AG08396 (cell line): ENCODE data around the gene PRR16.

Source experiments
- DNase-seq: peaks from one replicate; pipeline ENCODE4 v3.0.0; 2012; ENCODE audit warnings: low spot score, mixed read lengths

PRR16 gene

GRCh38 chr5:120576588-120576987 is 112.5 kb downstream of the PRR16 start:
- no peak for DNase-seq

GRCh38 chr5:120582635-120583034 is 118.5 kb downstream of the PRR16 start:
- DNase-seq: no peak

- no peak for DNase-seq
These were observed 122.5 kb downstream of the PRR16 start for GRCh38 chr5:120586646-120587045.

- no peak for DNase-seq
These were observed 127.8 kb downstream of the PRR16 start for GRCh38 chr5:120591911-120592310.

GRCh38 chr5:120599576-120599975 is 135.5 kb downstream of the PRR16 start:
- DNase-seq: peak; percentile 21

- no peak for DNase-seq
These were observed 136.5 kb downstream of the PRR16 start for GRCh38 chr5:120600639-120601038.

- DNase-seq: no peak
These were observed 137.9 kb downstream of the PRR16 start for GRCh38 chr5:120602033-120602432.

- peak; percentile 36 for DNase-seq
These were observed 140.8 kb downstream of the PRR16 start for GRCh38 chr5:120604884-120605283.

- no peak for DNase-seq
These were observed 141.4 kb downstream of the PRR16 start for GRCh38 chr5:120605325-120606079.

- DNase-seq: no peak
These were observed 145.5 kb downstream of the PRR16 start for GRCh38 chr5:120609570-120609969.

- DNase-seq: no peak
These were observed 146.0 kb downstream of the PRR16 start for GRCh38 chr5:120610145-120610544.

GRCh38 chr5:120613729-120614128 is 149.6 kb downstream of the PRR16 start:
- DNase-seq: no peak

GRCh38 chr5:120614531-120615180 is 150.6 kb downstream of the PRR16 start:
- peak; percentile 21 for DNase-seq

- peak; percentile 31 for DNase-seq
These were observed 152.0 kb downstream of the PRR16 start for GRCh38 chr5:120615967-120616645.

GRCh38 chr5:120621339-120621738 is 157.2 kb downstream of the PRR16 start:
- no peak for DNase-seq

GRCh38 chr5:120624021-120624563 is 160.0 kb downstream of the PRR16 start:
- peak; percentile 12 for DNase-seq

- no peak for DNase-seq
These were observed 164.1 kb downstream of the PRR16 start for GRCh38 chr5:120628156-120628555.

GRCh38 chr5:120630550-120630949 is 166.4 kb downstream of the PRR16 start:
- DNase-seq: no peak

- no peak for DNase-seq
These were observed 167.5 kb downstream of the PRR16 start for GRCh38 chr5:120631611-120632010.

- no peak for DNase-seq
These were observed 168.3 kb downstream of the PRR16 start for GRCh38 chr5:120632430-120632829.

- DNase-seq: no peak
These were observed 174.3 kb downstream of the PRR16 start for GRCh38 chr5:120638449-120638848.

- no peak for DNase-seq
These were observed 176.7 kb downstream of the PRR16 start for GRCh38 chr5:120640778-120641177.

- no peak for DNase-seq
These were observed 180.4 kb downstream of the PRR16 start for GRCh38 chr5:120644516-120644915.
